H9 (cell line): ENCODE measurements around the gene COMMD1. TPM values are rescaled to one million over a fixed set of nuclear protein-coding genes. Genes with fewer than 3 reads are reported as not detected.

ENCODE experiments used
- DNase-seq: peaks from one replicate; pipeline ENCODE4 v3.0.0-alpha.2; 2017
- H2AFZ ChIP-seq: one replicate; pipeline ENCODE4 v1.6.1; 2013; ENCODE audit warnings: mild to moderate bottlenecking, low read length, control low read depth, moderate library complexity
- H2AK5ac ChIP-seq: 2 replicates; pipeline ENCODE4 v1.6.1; 2013; ENCODE audit warnings: low read length, control low read depth, mixed read lengths; ENCODE audit not compliant: insufficient read length
- H2BK120ac ChIP-seq: one replicate; pipeline ENCODE4 v1.6.1; 2013; ENCODE audit warnings: low read depth, mild to moderate bottlenecking, low read length, control low read depth, inconsistent platforms; ENCODE audit not compliant: poor library complexity, severe bottlenecking
- H2BK12ac ChIP-seq: 2 replicates; pipeline ENCODE4 v1.6.1; 2013; ENCODE audit warnings: low read length, control low read depth, mixed read lengths, low read depth; ENCODE audit not compliant: insufficient read length
- H2BK15ac ChIP-seq: 2 replicates; pipeline ENCODE4 v1.6.1; 2013; ENCODE audit warnings: low read depth, low read length, control low read depth
- H2BK20ac ChIP-seq: one replicate; pipeline ENCODE4 v1.6.1; 2013; ENCODE audit warnings: low read depth, mild to moderate bottlenecking, low read length, control low read depth, inconsistent platforms; ENCODE audit not compliant: poor library complexity, severe bottlenecking
- H2BK5ac ChIP-seq: 2 replicates; pipeline ENCODE4 v1.6.1; 2013; ENCODE audit warnings: low read length, control low read depth, mixed read lengths; ENCODE audit not compliant: insufficient read length
- H3K14ac ChIP-seq: 2 replicates; pipeline ENCODE4 v1.6.1; 2013; ENCODE audit warnings: low read length, control low read depth; ENCODE audit not compliant: insufficient read depth
- H3K18ac ChIP-seq: 2 replicates; pipeline ENCODE4 v1.6.1; 2013; ENCODE audit warnings: low read depth, mild to moderate bottlenecking, mixed read lengths, low read length, control low read depth; ENCODE audit not compliant: insufficient read length
- H3K23ac ChIP-seq: 2 replicates; pipeline ENCODE4 v1.6.1; 2013; ENCODE audit warnings: low read length, control low read depth, mixed read lengths, low read depth; ENCODE audit not compliant: insufficient read length
- H3K23me2 ChIP-seq: 2 replicates; pipeline ENCODE4 v1.6.1; 2013; ENCODE audit warnings: low read depth, mild to moderate bottlenecking, mixed read lengths, low read length, control low read depth; ENCODE audit not compliant: insufficient read length, poor library complexity, severe bottlenecking
- H3K27ac ChIP-seq: 2 replicates; pipeline ENCODE4 v1.5.1; 2013; ENCODE audit warnings: low read length, control low read depth, mixed read lengths, low read depth; ENCODE audit not compliant: insufficient read length
- H3K27me3 ChIP-seq: 2 replicates; pipeline ENCODE4 v1.6.1; 2013; ENCODE audit warnings: low read length, control low read depth, inconsistent platforms; ENCODE audit not compliant: insufficient read depth
- H3K4ac ChIP-seq: 2 replicates; pipeline ENCODE4 v1.6.1; 2013; ENCODE audit warnings: low read depth, mild to moderate bottlenecking, control low read depth, inconsistent platforms, low read length, moderate library complexity
- H3K4me1 ChIP-seq: 2 replicates; pipeline ENCODE4 v1.6.1; 2013; ENCODE audit warnings: low read length, control low read depth, inconsistent platforms; ENCODE audit not compliant: insufficient read depth
- H3K4me2 ChIP-seq: 2 replicates; pipeline ENCODE4 v1.6.1; 2013; ENCODE audit warnings: low read length, control low read depth, mixed read lengths; ENCODE audit not compliant: insufficient read length, insufficient read depth
- H3K56ac ChIP-seq: 2 replicates; pipeline ENCODE4 v1.6.1; 2013; ENCODE audit warnings: low read depth, mild to moderate bottlenecking, mixed read lengths, low read length, control low read depth; ENCODE audit not compliant: insufficient read length
- H3K79me1 ChIP-seq: 2 replicates; pipeline ENCODE4 v1.6.1; 2013; ENCODE audit warnings: low read depth, mild to moderate bottlenecking, moderate library complexity, low read length, control low read depth, inconsistent platforms; ENCODE audit not compliant: insufficient read depth, poor library complexity, severe bottlenecking
- H3K79me2 ChIP-seq: 2 replicates; pipeline ENCODE4 v1.6.1; 2013; ENCODE audit warnings: low read length, control low read depth, inconsistent platforms; ENCODE audit not compliant: insufficient read depth
- H3K9ac ChIP-seq: 2 replicates; pipeline ENCODE4 v1.6.1; 2013; ENCODE audit warnings: low read length, control low read depth, mixed read lengths; ENCODE audit not compliant: insufficient read length; ENCODE audit errors: extremely low read depth
- H3K9me3 ChIP-seq: one replicate; pipeline ENCODE4 v1.6.1; 2013; ENCODE audit warnings: low read depth, low read length, inconsistent platforms; ENCODE audit not compliant: control insufficient read depth
- H3T11ph ChIP-seq: one replicate; pipeline ENCODE4 v1.6.1; 2013; ENCODE audit warnings: mild to moderate bottlenecking, low read length, control low read depth, inconsistent platforms
- H4K20me1 ChIP-seq: one replicate; pipeline ENCODE4 v1.6.1; 2013; ENCODE audit not compliant: control insufficient read depth, insufficient read length, insufficient read depth
- H4K5ac ChIP-seq: 2 replicates; pipeline ENCODE4 v1.6.1; 2013; ENCODE audit warnings: low read depth, mild to moderate bottlenecking, mixed read lengths, low read length, control low read depth; ENCODE audit not compliant: insufficient read length
- H4K8ac ChIP-seq: replicated peaks from 2 replicates; pipeline ENCODE4 v1.6.1; 2013; ENCODE audit warnings: low read length, control low read depth, mixed read lengths, low read depth; ENCODE audit not compliant: insufficient read length
- H4K91ac ChIP-seq: 2 replicates; pipeline ENCODE4 v1.6.1; 2013; ENCODE audit warnings: low read depth, mild to moderate bottlenecking, moderate library complexity, mixed read lengths, low read length, control low read depth; ENCODE audit not compliant: insufficient read length
- H3K27ac Mint-ChIP-seq, 3 experiments: 2 replicates in 2 of 3; 3 replicates in 1 of 3; pipeline ENCODE4 v1.8.0; 2020 to 2021; ENCODE audit warnings: mixed read lengths in 3 of 3, mild to moderate bottlenecking in 1 of 3, moderate library complexity in 1 of 3
- H3K27me3 Mint-ChIP-seq: 2 replicates; pipeline ENCODE4 v1.8.0; 2021; ENCODE audit warnings: low read depth, mild to moderate bottlenecking, moderate library complexity, mixed read lengths
- H3K36me3 Mint-ChIP-seq, 3 experiments: 2 replicates in 2 of 3; 3 replicates in 1 of 3; pipeline ENCODE4 v1.8.0; 2020 to 2021; ENCODE audit warnings: low read depth in 3 of 3, mixed read lengths in 3 of 3; ENCODE audit not compliant: insufficient read depth in 1 of 3
- H3K4me1 Mint-ChIP-seq, 2 experiments: 2 replicates each; pipeline ENCODE4 v1.8.0; 2020; ENCODE audit warnings: mixed read lengths in 2 of 2
- H3K4me3 Mint-ChIP-seq, 2 experiments: 2 replicates in 1 of 2; 3 replicates in 1 of 2; pipeline ENCODE4 v1.8.0; 2020 to 2021; ENCODE audit warnings: mild to moderate bottlenecking in 2 of 2, mixed read lengths in 2 of 2, moderate library complexity in 1 of 2
- H3K9me3 Mint-ChIP-seq, 2 experiments: 2 replicates in 1 of 2; 3 replicates in 1 of 2; pipeline ENCODE4 v1.8.0; 2020; ENCODE audit warnings: mild to moderate bottlenecking in 2 of 2, mixed read lengths in 2 of 2, moderate library complexity in 1 of 2
- CTCF ChIP-seq: fragments of 200-600 bp; sonication (generic); conservative IDR thresholded peaks from 3 replicates; pipeline ENCODE4 v1.8.0; 2021; ENCODE audit warnings: antibody characterized with exemption, mild to moderate bottlenecking
- WGBS: extraction: QIAGEN DNeasy Blood & Tissue Kit; methylation state at CpG from one replicate; pipeline ENCODE4 v1.1.7; 2013; ENCODE audit warnings: missing lambda C conversion rate, low lambda C conversion rate, mixed read lengths; ENCODE audit not compliant: insufficient read length; ENCODE audit errors: extremely low coverage; 5-methylcytosine and 5-hydroxymethylcytosine counted together
- total RNA-seq: library from RNA; stranded (reverse); gene quantifications from 2 replicates; pipeline ENCODE4 v1.2.1, GENCODE V29; 2021

COMMD1 gene
- total RNA-seq, 1 experiment from 2014 or later = 31.5 TPM

- Histone ChIP-seq H3K56ac (no peak overlapping the region), H3K27me3 (no peaks in the 10 kb centered on the region), H2BK120ac (no peak overlapping the region), H2BK12ac (no peak overlapping the region), H3K4me1 (no peaks in the 10 kb centered on the region), H3K9me3 (no peaks in the 10 kb centered on the region), H3K23me2 (no peaks in the 10 kb centered on the region), H3K27ac (no peak overlapping the region), H3K9ac (no peak overlapping the region), H3K23ac (no peak overlapping the region), H2BK15ac (no peak overlapping the region), H3T11ph (no peak overlapping the region), H3K14ac (no peak overlapping the region), H2AFZ (no peak overlapping the region), H2AK5ac (no peak overlapping the region), H4K20me1 (no peaks in the 10 kb centered on the region), H2BK20ac (no peak overlapping the region), H4K91ac (no peak overlapping the region), H3K4ac (no peak overlapping the region), H3K18ac (no peak overlapping the region), H4K8ac (no peak overlapping the region), H3K4me2 (no peak overlapping the region), H3K79me1 (no peaks in the 10 kb centered on the region), H3K79me2 (no peaks in the 10 kb centered on the region), H4K5ac (no peak overlapping the region), H2BK5ac (no peak overlapping the region)
- Mint-ChIP-seq H3K27me3 (no peaks in the 10 kb centered on the region), H3K27ac (no peak overlapping the region), H3K9me3 (no peaks in the 10 kb centered on the region), H3K4me1 (no peaks in the 10 kb centered on the region), H3K4me3 (no peak overlapping the region), H3K36me3 (no peaks in the 10 kb centered on the region)
- TF ChIP-seq CTCF = peak; percentile 48
- DNase-seq = no peak
- no CpG with 5 or more reads among the region's 2 CpGs for WGBS
Measured at GRCh38 chr2:61898810-61899209, 6.7 kb upstream of the COMMD1 start.
